ENCODE data around the gene ZNF438.

The ZNF438 gene

GRCh38 chr10:30866896-30867295, 164.8 kb downstream of the ZNF438 start:
- H3K27ac Mint-ChIP-seq, result no peak overlapping the region
- no peak for TF ChIP-seq CTCF (IDR thresholded peaks at IDR 0.05; ENCODE audit: unreplicated experiment in 3 of 3)
- peaks cover 49% of the 10 kb centered on the region for H3K4me1 Mint-ChIP-seq
- no peak overlapping the region for H3K4me3 Mint-ChIP-seq
- H3K27me3 Mint-ChIP-seq (ENCODE audit: low read depth), result no peaks in the 10 kb centered on the region
- H3K36me3 Mint-ChIP-seq (ENCODE audit: low read depth), result no peaks in the 10 kb centered on the region
- H3K9me3 Mint-ChIP-seq, result no peaks in the 10 kb centered on the region

GRCh38 chr10:30865141-30865926, 166.3 kb downstream of the ZNF438 start:
- peak overlapping the region in 2 of 3 experiments; percentile 51 to 56 for H3K27ac Mint-ChIP-seq
- H3K27me3 Mint-ChIP-seq (ENCODE audit: low read depth), result no peaks in the 10 kb centered on the region
- peaks cover 46% of the 10 kb centered on the region for H3K4me1 Mint-ChIP-seq
- H3K4me3 Mint-ChIP-seq, result no peak overlapping the region
- TF ChIP-seq CTCF (IDR thresholded peaks at IDR 0.05; ENCODE audit: unreplicated experiment in 3 of 3), result no peak
- no peaks in the 10 kb centered on the region for H3K9me3 Mint-ChIP-seq
- H3K36me3 Mint-ChIP-seq (ENCODE audit: low read depth), result no peaks in the 10 kb centered on the region

DNA sequence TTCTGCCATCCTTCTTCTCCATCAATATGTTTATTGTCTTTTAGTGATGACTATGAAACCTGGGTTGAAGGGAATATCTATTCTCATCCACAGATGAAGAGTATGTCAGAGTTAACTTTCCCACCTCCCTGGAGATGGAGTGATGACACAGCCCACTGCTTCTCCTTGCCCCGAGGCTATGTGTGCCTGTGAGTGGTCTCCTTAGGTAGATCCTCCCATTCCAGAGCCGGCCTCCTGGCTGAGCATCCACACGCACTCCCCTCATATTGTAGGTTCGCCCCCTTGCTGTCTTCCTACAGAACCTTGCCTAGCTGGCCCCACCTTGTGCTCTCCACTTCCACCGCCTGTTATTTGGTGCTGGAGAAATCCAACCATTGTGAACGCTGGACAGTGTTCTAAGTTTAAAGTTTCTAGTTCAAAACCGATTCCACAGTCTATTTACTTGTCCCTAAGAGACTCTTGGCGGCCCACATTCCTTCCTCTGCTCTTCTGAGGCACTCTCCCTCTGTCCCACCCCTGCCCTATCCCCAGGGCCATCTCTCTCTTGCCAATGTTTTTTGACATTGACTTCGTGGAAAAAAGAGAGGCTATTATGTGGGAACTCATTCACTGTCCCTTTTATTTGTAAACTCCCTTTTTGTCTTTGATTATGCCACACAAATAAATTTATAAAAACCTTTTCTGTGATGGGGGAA, 168.0 kb downstream of the ZNF438 start:
- Mint-ChIP-seq H3K27me3 (ENCODE audit: low read depth) (no peaks in the 10 kb centered on the region), H3K36me3 (ENCODE audit: low read depth) (no peaks in the 10 kb centered on the region), H3K27ac (peak overlapping the region in 1 of 3 experiments; percentile 54), H3K9me3 (no peaks in the 10 kb centered on the region), H3K4me3 (no peak overlapping the region), H3K4me1 (peaks cover 45% of the 10 kb centered on the region)
- TF ChIP-seq CTCF (IDR thresholded peaks at IDR 0.05; ENCODE audit: unreplicated experiment in 3 of 3), result no peak

GRCh38 chr10:30862486-30862885, 169.2 kb downstream of the ZNF438 start:
- no peaks in the 10 kb centered on the region for H3K36me3 Mint-ChIP-seq (ENCODE audit: low read depth)
- TF ChIP-seq CTCF (IDR thresholded peaks at IDR 0.05; ENCODE audit: unreplicated experiment in 3 of 3), result no peak
- H3K4me3 Mint-ChIP-seq, result no peak overlapping the region
- H3K27me3 Mint-ChIP-seq (ENCODE audit: low read depth), result no peaks in the 10 kb centered on the region
- H3K4me1 Mint-ChIP-seq, result peaks cover 51% of the 10 kb centered on the region
- peak overlapping the region in 2 of 3 experiments; percentile 43 to 54 for H3K27ac Mint-ChIP-seq
- H3K9me3 Mint-ChIP-seq, result no peaks in the 10 kb centered on the region

DNA sequence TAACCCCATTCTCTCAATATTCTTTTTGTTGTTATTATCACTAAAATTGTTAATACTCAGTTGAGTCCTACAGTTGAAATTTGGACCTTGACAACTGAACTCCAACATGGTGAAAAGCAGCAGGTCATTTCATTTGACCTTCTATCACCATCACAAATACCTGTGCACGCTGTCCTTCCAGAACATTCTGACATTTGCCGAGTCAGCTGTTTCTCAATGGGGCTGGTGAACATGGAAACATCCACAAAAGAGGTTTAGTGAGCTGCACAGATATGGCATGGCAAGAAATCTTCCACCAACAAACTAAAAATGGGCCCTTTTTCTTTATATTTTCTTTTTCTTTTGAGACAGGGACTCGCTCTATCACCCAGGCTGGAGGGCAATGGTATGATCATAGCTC, 169.7 kb downstream of the ZNF438 start:
- no peak for TF ChIP-seq CTCF (IDR thresholded peaks at IDR 0.05; ENCODE audit: unreplicated experiment in 3 of 3)
- H3K4me3 Mint-ChIP-seq, result no peak overlapping the region
- H3K36me3 Mint-ChIP-seq (ENCODE audit: low read depth), result no peaks in the 10 kb centered on the region
- H3K4me1 Mint-ChIP-seq, result peaks cover 51% of the 10 kb centered on the region
- H3K27ac Mint-ChIP-seq, result peak overlapping the region in 2 of 3 experiments; percentile 22 to 54
- H3K9me3 Mint-ChIP-seq, result no peaks in the 10 kb centered on the region
- no peaks in the 10 kb centered on the region for H3K27me3 Mint-ChIP-seq (ENCODE audit: low read depth)
